Neural progenitor cell (in vitro differentiated cells): ENCODE data around the gene SSNA1.

Experiments
- EZH2 ChIP-seq: fragments of 200-600 bp; sonication (generic); IDR thresholded peaks from 2 replicates; pipeline ENCODE4 v1.6.1; 2017; ENCODE audit warnings: antibody characterized with exemption, mild to moderate bottlenecking, moderate library complexity
- EZH2phosphoT487 ChIP-seq: fragments of 200-600 bp; sonication (generic); IDR thresholded peaks from 2 replicates; pipeline ENCODE4 v1.6.1; 2017; ENCODE audit warnings: antibody characterized with exemption
- TF ChIP-seq, protein P1 (sequence below): fragments of 200-600 bp; sonication (generic); IDR thresholded peaks from 2 replicates; pipeline ENCODE4 v1.5.1; 2017; ENCODE audit warnings: antibody characterized with exemption, mild to moderate bottlenecking

DNA sequence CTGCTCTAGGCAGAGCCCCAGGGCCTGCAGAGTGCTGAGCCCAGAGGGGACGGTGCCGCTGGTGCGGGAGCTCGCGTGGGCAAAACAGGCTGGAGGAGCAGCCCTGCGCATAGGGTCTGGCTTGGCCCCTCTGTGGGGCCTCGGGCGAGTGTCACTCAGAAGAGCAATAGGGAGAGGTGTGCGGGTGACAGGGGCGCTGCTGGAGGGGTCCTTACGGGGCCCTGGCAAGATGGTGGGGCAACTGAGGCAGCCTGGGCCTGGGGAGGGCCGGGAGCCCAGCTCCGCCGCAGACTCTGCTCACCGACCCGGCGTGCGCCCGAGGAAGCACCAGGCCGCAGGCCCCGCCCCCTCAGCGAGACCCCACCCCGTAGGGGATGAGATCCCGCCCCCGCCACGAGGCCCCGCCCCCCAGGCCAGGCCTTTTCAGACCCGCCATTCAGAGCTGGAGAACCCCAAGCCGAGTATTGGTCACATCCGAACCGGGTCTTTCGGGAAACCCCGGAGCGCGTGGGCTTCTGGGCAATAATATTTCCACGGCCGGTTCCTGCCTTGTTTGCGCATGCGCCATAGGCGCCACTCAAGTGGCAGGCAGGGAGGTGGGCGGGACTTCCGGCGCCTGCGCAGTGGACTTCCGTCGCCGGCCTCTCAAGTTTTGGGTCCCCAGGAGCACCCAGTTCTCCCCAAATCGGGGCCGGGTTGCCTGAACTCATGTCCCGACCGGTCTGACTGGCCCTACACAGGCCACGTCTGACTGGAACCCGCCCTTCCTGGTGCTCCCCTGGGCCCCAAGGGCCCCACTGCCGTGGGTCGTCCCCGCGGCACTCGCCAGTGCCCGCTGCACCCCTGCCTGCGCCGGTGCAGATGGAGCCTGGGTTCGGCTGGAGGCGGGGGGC, 34.8 kb downstream of the SSNA1 start:
- TF ChIP-seq, protein P1, sequence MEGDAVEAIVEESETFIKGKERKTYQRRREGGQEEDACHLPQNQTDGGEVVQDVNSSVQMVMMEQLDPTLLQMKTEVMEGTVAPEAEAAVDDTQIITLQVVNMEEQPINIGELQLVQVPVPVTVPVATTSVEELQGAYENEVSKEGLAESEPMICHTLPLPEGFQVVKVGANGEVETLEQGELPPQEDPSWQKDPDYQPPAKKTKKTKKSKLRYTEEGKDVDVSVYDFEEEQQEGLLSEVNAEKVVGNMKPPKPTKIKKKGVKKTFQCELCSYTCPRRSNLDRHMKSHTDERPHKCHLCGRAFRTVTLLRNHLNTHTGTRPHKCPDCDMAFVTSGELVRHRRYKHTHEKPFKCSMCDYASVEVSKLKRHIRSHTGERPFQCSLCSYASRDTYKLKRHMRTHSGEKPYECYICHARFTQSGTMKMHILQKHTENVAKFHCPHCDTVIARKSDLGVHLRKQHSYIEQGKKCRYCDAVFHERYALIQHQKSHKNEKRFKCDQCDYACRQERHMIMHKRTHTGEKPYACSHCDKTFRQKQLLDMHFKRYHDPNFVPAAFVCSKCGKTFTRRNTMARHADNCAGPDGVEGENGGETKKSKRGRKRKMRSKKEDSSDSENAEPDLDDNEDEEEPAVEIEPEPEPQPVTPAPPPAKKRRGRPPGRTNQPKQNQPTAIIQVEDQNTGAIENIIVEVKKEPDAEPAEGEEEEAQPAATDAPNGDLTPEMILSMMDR: no peak
- TF ChIP-seq EZH2 (peak; percentile 62), EZH2phosphoT487 (peak; percentile 3)
